SK-N-DZ (cell line): ENCODE data around the gene CHST13.
"Not testable (repeated sequence)": the region's sequence is repeated elsewhere in the genome, so short reads cannot be mapped to it uniquely, and the experiment has no call there.

Experiments
- DNase-seq: peaks from one replicate; pipeline ENCODE4 v3.0.0-alpha.2; 2015; ENCODE audit warnings: low spot score
- small RNA-seq, 2 experiments: library from RNA; depleted of rRNA; stranded (forward); fragments of <200 nt; gene quantifications; one replicate each; pipeline ENCODE3, GENCODE V24; 2014

CHST13 gene

DNA sequence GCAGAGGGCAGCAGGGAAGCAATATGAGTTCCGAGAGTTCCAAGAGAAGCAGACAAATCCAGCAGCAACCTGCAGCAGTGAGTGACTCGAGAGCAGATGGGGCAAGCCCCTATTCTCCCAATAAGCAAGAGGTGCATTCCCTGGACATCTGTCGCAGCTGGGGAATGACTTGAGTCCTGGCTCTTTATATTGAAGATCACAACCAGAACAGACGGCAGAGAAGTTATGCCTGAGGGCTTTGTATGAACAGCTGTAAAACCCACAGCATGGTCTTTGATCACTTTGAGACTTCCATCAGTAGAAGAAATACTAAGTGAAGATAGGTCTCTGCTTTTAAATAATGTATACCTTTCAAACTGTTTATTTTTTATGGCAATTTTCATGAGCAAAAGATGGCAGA lies 58.4 kb downstream of the CHST13 start:
- no peak for DNase-seq

DNA sequence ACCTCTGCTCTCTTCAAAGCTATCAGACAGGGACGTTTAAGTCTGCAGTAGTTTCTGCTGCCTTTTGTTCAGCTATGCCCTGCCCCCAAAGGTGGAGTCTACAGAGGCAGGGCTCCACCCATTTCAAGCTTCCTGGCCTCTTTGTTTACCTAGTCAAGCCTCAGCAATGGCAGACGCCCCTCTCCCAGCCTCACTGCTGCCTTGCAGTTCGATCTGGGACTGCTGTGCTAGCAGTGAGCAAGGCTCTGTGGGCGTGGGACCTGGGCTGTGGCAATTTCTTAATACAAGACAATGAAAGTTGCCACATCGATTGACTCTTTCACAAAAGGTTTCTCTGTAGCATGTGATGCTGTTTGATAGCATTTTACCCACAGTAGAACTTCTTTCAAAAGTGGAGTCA lies 67.6 kb downstream of the CHST13 start:
- not testable (repeated sequence) for DNase-seq

Small RNA genes lying within 50 kb of the gene (small RNA-seq; reads per million reads assigned to genes)
- gene RNA5SP138 = 0 to 0.09 reads per million in 2 experiments
